KOPT-K1 (cell line): Measurements from ENCODE around the gene FHDC1.

Source experiments
- H3K27ac ChIP-seq: fragments of 200-600 bp; sonication (generic); 2 replicates; pipeline ENCODE4 v1.5.1; 2016; ENCODE audit warnings: antibody characterized with exemption, mild to moderate bottlenecking, low read depth, low read length; ENCODE audit not compliant: poor library complexity, severe bottlenecking
- H3K36me3 ChIP-seq: fragments of 200-600 bp; sonication (generic); 2 replicates; pipeline ENCODE4 v1.5.1; 2017; ENCODE audit warnings: antibody characterized with exemption, mild to moderate bottlenecking, low read length, moderate library complexity; ENCODE audit not compliant: insufficient read depth
- H3K9me3 ChIP-seq: fragments of 200-600 bp; sonication (generic); 2 replicates; pipeline ENCODE4 v1.5.1; 2017; ENCODE audit warnings: antibody characterized with exemption, low read length, mild to moderate bottlenecking; ENCODE audit not compliant: insufficient read depth, poor library complexity, severe bottlenecking

The FHDC1 gene

DNA sequence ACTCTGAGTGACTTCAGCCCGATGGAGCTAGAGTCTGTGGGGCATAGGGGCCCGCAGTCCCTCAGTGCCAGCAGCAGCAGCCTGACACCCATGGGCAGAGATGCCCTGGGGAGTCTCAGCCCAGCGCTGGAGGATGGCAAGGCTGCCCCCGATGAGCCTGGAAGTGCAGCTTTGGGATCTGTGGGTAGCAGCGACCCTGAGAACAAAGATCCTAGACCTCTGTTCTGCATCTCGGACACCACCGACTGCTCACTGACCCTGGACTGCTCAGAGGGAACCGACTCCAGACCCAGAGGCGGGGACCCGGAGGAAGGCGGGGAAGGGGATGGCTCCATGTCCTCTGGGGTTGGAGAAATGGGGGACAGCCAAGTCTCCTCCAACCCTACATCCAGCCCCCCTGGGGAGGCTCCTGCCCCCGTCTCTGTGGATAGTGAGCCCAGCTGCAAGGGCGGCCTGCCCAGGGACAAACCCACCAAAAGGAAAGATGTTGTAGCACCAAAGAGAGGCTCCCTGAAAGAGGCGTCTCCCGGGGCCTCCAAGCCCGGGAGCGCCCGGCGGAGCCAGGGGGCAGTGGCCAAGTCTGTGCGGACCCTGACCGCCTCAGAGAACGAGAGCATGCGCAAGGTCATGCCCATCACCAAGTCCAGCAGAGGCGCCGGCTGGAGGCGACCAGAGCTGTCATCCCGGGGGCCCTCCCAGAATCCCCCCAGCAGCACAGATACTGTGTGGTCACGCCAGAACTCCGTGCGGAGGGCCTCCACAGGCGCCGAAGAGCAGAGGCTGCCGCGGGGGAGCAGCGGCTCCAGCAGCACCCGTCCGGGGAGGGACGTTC lies 39.5 kb downstream of the FHDC1 start:
- Histone ChIP-seq H3K36me3 (no peaks in the 10 kb centered on the region), H3K9me3 (no peaks in the 10 kb centered on the region)

DNA sequence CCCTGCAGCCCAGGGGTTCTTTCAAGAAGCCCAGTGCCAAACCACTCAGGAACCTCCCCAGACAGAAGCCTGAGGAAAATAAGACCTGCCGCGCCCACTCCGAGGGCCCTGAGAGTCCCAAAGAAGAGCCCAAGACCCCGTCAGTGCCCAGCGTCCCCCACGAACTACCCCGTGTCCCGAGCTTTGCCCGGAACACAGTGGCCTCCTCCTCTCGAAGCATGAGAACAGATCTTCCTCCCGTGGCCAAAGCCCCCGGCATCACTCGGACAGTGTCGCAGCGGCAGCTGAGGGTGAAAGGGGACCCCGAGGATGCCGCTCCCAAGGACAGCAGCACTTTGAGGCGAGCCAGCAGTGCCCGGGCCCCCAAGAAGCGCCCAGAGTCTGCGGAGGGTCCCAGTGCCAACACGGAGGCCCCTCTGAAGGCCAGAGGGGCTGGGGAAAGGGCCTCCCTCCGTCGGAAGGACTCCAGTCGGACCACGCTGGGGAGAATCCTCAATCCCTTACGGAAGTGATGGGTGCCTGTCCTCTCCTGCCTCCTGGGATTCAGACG lies 40.2 kb downstream of the FHDC1 start:
- H3K27ac ChIP-seq: no peak overlapping the region
- no peaks in the 10 kb centered on the region for H3K9me3 ChIP-seq
- no peaks in the 10 kb centered on the region for H3K36me3 ChIP-seq

More for the DNA sequence above, 39.5 kb downstream of the FHDC1 start:
- no peak overlapping the region for H3K27ac ChIP-seq

DNA sequence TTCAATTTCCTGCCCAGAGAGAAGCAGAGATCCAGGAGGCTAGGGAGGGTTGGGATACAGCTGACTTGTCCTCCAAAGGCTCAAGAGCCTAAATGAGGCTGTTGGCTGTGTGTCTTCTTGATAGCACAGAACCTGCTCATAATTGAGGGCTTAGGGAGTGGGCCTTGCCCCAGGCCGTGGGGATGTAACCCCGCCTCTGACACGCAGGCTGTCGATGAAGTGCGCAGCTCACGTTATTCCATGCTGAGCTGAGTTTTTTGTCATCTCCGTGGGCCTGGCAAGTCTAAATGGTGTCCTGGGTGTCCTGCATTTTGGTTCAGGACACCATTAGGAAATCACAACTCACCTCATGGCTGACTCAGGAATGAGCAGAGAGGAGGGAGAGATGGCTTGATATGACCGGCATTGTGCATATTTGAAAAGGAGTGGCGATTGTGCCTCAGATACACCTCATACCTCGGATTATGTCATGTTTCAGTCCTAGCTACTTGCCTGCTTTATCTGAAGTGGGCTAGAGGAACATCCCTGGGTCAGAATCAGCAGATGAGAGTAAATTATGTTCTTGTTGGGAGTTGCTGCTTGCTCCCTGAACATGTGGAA lies 43.7 kb downstream of the FHDC1 start:
- no peaks in the 10 kb centered on the region for H3K9me3 ChIP-seq
- no peaks in the 10 kb centered on the region for H3K36me3 ChIP-seq
- no peak overlapping the region for H3K27ac ChIP-seq

DNA sequence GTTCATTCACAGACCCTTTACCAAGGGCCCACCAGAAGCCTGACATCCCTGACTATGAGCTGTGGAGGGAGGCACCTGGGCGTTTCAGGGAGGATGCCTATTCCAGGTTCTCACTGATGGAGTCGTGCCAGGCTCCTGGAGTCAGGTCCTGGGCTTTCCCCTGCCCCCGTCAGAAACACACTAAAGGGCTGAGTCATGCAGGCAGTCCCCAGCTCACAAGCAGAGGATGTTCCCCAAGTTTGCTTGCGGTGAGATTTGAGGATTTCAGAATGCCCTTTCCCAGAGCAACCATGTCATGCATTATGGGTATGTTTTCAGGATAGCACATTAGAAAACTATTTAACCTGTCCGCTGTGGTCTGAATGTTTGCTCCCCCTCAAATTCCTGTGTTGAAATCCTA lies 45.2 kb downstream of the FHDC1 start:
- no peaks in the 10 kb centered on the region for H3K9me3 ChIP-seq
- H3K36me3 ChIP-seq: no peaks in the 10 kb centered on the region
- H3K27ac ChIP-seq: no peak overlapping the region

DNA sequence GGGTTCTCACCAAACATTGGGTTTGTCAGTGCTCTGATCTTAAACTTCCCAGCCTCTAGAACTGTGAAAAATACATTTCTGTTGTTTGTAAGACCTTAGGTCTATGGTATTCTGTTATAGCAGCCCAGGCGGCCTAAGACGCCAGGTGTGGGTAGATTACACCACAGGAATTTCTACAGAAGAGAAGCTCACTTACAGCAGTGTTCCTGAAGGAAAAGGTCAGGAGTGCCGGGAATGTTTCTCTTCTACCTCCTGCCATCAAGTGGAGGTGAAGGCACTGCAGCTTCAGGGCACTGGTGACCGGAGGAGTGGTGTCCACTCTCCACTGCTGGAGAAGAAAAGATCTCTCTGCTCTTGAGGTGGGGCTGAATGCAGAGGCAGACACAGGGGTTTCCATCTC lies 45.7 kb downstream of the FHDC1 start:
- no peaks in the 10 kb centered on the region for H3K36me3 ChIP-seq
- no peaks in the 10 kb centered on the region for H3K9me3 ChIP-seq
- no peak overlapping the region for H3K27ac ChIP-seq

DNA sequence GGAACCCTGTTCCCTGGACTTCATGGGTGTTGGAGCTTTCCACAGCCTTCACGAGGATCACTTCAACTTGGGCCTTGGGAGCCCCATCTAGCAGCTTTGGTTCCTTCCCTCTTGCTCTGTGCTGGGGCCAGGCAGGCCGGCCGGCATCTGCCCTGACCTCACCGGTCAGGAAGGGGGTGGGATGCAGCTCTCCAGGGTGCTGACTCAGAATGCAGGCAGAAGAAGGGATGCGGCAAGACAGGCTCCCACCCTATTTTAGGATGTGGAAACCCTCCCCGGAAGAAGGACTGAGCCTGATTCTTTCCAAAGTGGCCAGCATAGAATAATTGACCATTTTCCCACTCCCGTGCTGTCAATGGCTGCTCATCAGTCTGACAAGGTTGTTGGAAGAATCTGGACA lies 47.1 kb downstream of the FHDC1 start:
- Histone ChIP-seq H3K9me3 (no peaks in the 10 kb centered on the region), H3K27ac (no peak overlapping the region), H3K36me3 (no peaks in the 10 kb centered on the region)

DNA sequence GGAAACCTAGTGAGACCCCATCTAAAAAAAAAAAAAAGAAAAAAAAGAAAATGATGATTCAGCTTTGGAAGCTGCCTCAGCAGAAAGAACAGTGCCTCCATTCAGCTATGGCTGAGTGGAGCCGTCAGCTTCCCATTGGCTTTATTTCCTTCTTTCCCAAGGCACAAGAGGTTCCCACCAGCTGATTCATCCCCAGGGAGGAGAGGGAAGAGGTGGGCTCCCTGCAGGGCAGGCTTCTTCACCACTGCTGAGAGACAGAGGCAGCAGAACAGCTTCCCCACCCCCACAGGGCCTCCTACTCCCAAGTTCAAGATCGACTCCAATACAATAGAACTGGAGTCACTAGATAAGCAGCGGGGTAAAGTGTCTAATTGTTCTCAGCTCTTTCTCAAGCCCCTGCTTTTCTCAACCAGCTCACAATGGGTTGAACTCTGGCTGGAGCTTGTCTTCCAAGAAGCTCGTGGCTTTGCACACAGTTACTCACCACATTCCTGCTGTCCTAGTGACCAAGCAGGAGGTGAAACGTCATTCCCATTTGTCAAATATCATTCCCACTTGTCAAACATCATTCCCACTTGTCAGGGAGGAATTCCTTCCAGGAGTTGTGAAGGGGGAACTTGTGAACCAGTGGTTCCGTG lies 47.8 kb downstream of the FHDC1 start:
- Histone ChIP-seq H3K27ac (no peak overlapping the region), H3K9me3 (no peaks in the 10 kb centered on the region), H3K36me3 (no peaks in the 10 kb centered on the region)

DNA sequence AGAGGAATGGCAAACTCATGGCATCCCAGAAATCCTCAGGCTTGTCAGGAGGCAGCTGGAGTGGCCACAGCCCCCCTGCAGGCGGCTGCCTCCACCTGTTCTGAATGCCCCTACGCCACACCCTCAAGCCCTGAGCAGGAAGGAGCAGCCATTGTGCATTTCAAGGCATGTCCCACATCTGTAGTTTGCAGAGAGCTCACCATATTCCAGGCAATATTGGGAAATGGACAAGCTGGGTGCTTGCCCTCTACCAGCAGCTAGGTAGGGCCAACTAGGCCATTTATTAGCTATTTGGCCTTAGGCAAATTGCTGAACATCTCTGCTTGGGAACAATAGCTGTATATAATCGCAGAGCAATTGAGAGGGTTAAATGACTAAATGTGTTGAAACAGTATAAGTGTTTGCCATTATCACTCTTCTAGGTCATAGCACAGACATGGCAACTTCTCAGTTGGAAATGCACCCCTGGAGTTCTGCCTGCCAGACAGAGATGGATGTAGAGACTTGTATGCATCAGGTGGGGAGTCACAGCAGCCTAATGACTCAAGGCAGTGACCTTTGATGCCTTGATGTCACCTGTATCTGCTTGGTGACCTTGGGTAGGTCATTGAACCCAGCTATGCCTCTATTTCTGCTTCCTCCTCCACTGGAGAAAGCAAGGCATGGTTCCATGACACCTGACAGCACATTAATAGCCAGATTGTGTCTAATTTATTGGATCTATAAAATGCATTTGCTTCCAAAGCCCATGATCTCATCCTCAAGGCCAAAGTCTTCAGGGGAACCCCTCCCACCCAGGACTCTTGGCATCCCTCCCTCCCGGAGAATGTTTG lies 52.8 kb downstream of the FHDC1 start:
- Histone ChIP-seq H3K9me3 (no peaks in the 10 kb centered on the region), H3K36me3 (no peaks in the 10 kb centered on the region), H3K27ac (no peak overlapping the region)

DNA sequence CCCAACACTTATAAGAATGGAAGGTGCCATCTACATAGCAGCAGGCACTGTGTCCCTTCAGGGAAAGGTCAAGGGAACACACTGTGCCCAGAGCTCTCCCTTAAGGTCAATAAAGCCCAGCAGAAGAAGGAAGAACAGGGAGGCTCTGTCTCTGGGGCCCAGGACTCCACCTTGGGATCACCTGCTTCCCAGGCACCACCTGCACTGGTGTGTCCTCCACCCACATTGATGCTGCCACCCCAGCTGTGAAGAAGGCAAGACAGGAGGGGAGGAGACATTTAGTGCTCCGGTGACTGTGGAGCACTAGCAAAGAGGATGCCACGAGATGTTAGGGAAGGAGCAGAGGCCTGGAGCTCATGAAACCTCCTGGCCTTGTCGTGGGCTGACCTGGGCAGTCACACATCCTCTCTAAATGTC lies 53.4 kb downstream of the FHDC1 start:
- H3K9me3 ChIP-seq: no peaks in the 10 kb centered on the region
- H3K27ac ChIP-seq: no peak overlapping the region
- no peaks in the 10 kb centered on the region for H3K36me3 ChIP-seq

DNA sequence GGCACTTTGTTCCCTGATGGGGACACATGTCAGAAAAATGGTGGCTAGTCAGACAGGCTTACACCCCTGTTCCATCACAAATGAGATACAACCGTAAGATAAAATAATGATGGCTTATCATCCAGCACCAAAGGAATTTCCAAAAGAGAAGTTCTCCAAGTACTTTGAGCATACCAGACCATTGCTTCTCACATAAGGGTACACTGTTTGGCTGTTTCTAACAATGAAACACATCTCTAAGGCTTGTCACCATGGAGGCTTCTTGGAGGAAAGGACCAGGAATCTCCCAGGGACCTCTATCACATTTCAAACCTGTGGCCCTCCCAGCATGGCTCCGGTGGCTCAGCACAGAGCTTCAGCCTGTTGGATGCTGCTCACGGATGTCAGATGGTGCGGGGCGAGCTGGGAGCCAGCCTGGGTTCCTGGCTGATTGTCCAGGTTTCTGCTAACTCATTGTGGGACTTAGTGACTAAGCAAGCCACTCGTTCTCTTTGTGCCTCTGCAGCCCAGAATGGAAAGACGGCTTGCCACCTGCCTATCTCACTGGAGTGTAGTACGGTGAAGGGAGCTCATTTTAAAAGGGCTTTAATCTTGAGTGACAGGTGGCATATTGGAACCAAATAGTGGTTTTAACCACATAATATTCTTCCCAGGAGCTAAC lies 54.5 kb downstream of the FHDC1 start:
- H3K36me3 ChIP-seq: no peaks in the 10 kb centered on the region
- no peak overlapping the region for H3K27ac ChIP-seq

DNA sequence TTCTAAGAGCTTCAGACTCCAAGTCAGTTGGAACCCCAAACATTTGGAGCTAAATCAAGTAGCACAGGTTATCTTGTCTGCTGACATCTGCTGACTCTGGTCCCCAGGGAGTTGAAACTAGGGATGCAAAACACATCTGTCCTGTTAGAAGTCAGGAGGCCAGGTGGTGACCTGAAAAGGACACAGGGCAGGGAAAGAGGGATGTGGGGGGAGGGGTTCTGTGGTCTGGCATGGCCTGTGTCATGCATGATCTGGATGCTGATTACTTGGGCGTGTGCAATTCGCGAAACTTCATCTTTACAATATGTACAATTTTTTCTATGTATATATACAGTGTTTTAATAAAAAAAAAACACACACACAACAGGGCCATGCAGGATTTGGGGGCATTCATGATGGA lies 55.3 kb downstream of the FHDC1 start:
- no peak overlapping the region for H3K27ac ChIP-seq
- H3K36me3 ChIP-seq: no peaks in the 10 kb centered on the region
- H3K9me3 ChIP-seq: no peaks in the 10 kb centered on the region

More for the DNA sequence above, 54.5 kb downstream of the FHDC1 start:
- no peaks in the 10 kb centered on the region for H3K9me3 ChIP-seq

DNA sequence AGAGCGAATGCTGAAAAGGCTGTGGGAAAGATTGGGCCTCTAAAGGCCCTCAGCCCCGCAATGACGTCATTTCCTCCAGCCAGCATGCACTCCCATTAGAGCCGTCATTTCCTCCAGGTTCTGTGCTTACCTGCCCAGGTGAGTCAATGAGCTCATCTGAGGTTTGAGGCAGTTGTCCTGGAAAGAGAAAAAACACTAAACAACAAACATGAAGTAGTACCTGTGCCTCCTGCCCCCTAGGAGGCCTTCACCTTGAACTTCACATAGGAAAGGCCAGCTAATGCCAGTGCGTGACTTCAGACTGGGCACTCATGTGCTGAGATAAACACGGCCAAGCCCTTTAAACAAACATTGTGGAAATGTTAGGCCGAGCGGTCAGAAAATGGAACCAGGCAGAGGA lies 55.9 kb downstream of the FHDC1 start:
- Histone ChIP-seq H3K36me3 (no peaks in the 10 kb centered on the region), H3K27ac (no peak overlapping the region)

DNA sequence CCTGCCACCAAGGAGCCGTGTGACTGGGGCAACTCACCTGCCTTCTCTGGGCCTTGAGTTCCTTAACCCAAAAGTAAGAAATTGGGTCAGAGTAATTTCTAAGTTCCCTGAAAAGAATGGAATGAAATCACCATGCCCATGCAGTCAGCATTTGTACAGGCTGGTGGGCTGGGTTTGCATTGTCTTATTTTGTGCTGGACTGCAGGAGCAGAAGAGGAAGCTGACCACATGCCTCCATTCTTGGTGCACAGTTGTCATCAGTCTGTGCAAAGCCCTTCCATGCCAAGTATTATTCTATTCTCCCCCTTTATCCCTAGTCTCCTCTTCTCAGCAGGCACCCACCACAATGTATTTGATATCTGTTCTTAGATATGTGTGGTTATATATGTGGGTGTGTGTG lies 56.3 kb downstream of the FHDC1 start:
- Histone ChIP-seq H3K9me3 (no peaks in the 10 kb centered on the region), H3K27ac (no peak overlapping the region), H3K36me3 (no peaks in the 10 kb centered on the region)

More for the DNA sequence above, 55.9 kb downstream of the FHDC1 start:
- H3K9me3 ChIP-seq: no peaks in the 10 kb centered on the region

DNA sequence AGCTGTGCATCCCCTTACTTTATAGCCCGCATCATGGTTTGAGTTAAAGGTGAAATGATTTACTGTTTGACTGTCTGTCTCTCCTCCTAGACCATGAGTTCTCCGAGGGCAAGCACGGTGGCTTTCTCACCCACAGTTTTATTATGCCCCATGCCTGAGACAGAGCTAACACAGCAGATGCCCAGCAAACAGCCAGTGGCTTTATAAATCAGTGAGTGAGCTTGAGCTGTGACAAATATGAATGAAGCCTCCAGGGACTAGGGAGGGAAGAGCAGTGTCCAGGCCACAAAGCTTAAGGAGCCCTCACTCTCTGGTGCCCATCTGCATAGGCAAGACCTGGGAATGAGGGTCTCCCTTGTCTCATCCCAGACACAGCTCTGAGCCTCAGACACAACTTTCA lies 57.9 kb downstream of the FHDC1 start:
- Histone ChIP-seq H3K36me3 (no peaks in the 10 kb centered on the region), H3K9me3 (no peaks in the 10 kb centered on the region), H3K27ac (no peak overlapping the region)
